Activated CD8-positive, alpha-beta memory T cell treated with anti-CD3 and anti-CD28 coated beads for 4 hours (primary cell): ENCODE measurements around the gene TMEM72.

ENCODE experiments used
- DNase-seq, 2 donors: peaks; one replicate each; pipeline ENCODE4 v3.0.0-alpha.2; 2020; ENCODE audit warnings: low read depth in 2 of 2

TMEM72 gene

GRCh38 chr10:44890696-44891563 lies 20.2 kb upstream of the TMEM72 start:
- no peak for DNase-seq

- DNase-seq: no peak
These were observed 19.4 kb upstream of the TMEM72 start for GRCh38 chr10:44891721-44892120.

- no peak for DNase-seq
These were observed 17.3 kb upstream of the TMEM72 start for GRCh38 chr10:44893604-44894468.

GRCh38 chr10:44894691-44895090 lies 16.4 kb upstream of the TMEM72 start:
- DNase-seq: no peak

- no peak for DNase-seq
These were observed 15.9 kb upstream of the TMEM72 start for GRCh38 chr10:44895280-44895679.

GRCh38 chr10:44897049-44897448 lies 14.1 kb upstream of the TMEM72 start:
- no peak for DNase-seq

- no peak for DNase-seq
These were observed 12.5 kb upstream of the TMEM72 start for GRCh38 chr10:44898665-44899064.

GRCh38 chr10:44899450-44900080 lies 11.6 kb upstream of the TMEM72 start:
- no peak for DNase-seq

GRCh38 chr10:44902941-44903545 lies 8.1 kb upstream of the TMEM72 start:
- no peak for DNase-seq

GRCh38 chr10:44906486-44906885 lies 4.7 kb upstream of the TMEM72 start:
- DNase-seq: no peak

GRCh38 chr10:44907556-44907955 lies 3.6 kb upstream of the TMEM72 start:
- DNase-seq: no peak

GRCh38 chr10:44908066-44908749 lies 2.9 kb upstream of the TMEM72 start:
- no peak for DNase-seq

GRCh38 chr10:44908936-44909630 lies 2.1 kb upstream of the TMEM72 start:
- no peak for DNase-seq

- no peak for DNase-seq
These were observed 1.2 kb upstream of the TMEM72 start for GRCh38 chr10:44909910-44910309.

GRCh38 chr10:44910602-44911001 lies 535 bp upstream of the TMEM72 start:
- no peak for DNase-seq

- DNase-seq: no peak
These were observed 814 bp downstream of the TMEM72 start for GRCh38 chr10:44911951-44912350.

GRCh38 chr10:44913350-44914081 lies 2.4 kb downstream of the TMEM72 start:
- DNase-seq: no peak

- DNase-seq: no peak
These were observed 3.8 kb downstream of the TMEM72 start for GRCh38 chr10:44914891-44915290.

- no peak for DNase-seq
These were observed 5.3 kb downstream of the TMEM72 start for GRCh38 chr10:44916429-44916828.

- no peak for DNase-seq
These were observed 6.7 kb downstream of the TMEM72 start for GRCh38 chr10:44917848-44918247.
